Coronary artery (tissue), 2 donors: Measurements from ENCODE around the gene CCDC43.

Experiments
- DNase-seq: peaks from one replicate; pipeline ENCODE4 v3.0.0-alpha.2; 2017; ENCODE audit warnings: low spot score
- H3K27ac ChIP-seq, 2 donors: fragments of 200-600 bp; sonication (generic); one replicate each; pipeline ENCODE4 v1.5.1; 2016 to 2019
- H3K4me3 ChIP-seq: fragments of 200-600 bp; sonication (generic); 2 replicates; pipeline ENCODE4 v1.5.1; 2016; ENCODE audit warnings: mild to moderate bottlenecking, moderate library complexity
- CTCF ChIP-seq: fragments of 200-600 bp; sonication (generic); IDR thresholded peaks from one replicate; pipeline ENCODE4 v1.5.1; 2019; ENCODE audit warnings: antibody characterized with exemption

The CCDC43 gene

DNA sequence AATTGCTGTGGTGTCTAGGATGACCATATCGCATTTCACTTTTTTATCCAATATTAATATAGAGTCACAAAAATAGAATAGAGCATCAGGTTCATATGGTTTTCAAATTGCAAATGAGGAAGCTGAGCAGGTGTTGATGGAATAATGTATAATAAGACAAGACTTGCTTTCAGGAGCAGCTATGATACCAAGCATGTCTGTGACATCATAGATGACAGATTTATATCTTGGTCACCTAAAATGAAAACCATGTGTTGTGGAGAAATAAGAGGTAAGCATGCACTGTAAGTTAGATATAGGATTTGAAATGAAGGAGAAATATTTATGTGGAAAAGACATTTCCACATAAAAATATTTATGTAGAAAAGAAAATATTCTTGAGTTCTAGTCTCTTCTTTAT lies 24.7 kb downstream of the CCDC43 start:
- Histone ChIP-seq H3K4me3 (no peak overlapping the region), H3K27ac (no peak overlapping the region)
- no peak for DNase-seq
- TF ChIP-seq CTCF: no peak

DNA sequence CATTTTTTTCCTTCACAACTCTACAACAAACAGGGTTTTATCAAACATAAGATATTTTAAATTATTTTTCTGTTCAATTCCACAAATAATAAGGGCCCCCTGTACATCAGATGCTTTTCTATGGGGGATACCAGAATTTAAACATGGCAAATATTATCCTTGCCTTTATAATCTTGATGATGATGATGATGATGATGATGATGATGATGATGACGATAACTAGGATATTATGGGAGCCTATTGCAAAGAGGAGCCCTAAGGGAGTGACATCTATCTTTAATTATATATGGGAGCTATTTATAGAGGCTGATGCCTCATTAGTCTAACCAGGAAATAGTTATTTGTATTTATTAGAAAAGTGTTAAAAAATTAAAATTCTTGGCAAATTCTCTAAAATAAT lies 26.5 kb downstream of the CCDC43 start:
- no peak for TF ChIP-seq CTCF
- H3K4me3 ChIP-seq: no peak overlapping the region
- H3K27ac ChIP-seq: no peak overlapping the region
- no peak for DNase-seq

DNA sequence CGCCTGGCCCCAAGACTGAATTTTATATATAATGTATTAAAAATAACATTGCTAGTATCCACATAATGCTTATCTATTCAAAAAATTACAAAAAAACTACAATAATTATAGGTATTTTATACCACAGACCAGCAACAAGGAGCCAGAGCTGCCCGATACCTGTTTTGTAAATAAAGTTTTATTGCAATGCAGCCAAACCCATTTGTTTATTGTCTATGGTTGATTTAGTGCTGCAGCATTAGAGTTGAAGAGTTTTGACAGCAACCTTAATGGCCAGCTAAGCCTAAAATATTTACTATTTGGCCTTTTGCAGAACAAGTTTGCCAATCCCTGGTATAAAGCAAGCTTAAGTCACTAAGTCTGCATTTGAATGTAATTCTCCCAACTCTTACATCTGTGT lies 27.7 kb downstream of the CCDC43 start:
- no peak overlapping the region for H3K4me3 ChIP-seq
- H3K27ac ChIP-seq: no peak overlapping the region
- DNase-seq: no peak
- no peak for TF ChIP-seq CTCF

GRCh38 chr17:44655983-44656710 lies 33.4 kb downstream of the CCDC43 start, which contains the start of gene MEIOC:
TSS of gene MEIOC (plus strand) at chr17:44656468. CDS start at chr17:44656614, 146 bp downstream.
- no peak for DNase-seq
- no peak for TF ChIP-seq CTCF
- Histone ChIP-seq H3K27ac (no peak within 1 kb of the TSS), H3K4me3 (peak within 1 kb of the TSS; percentile 61)

- Histone ChIP-seq H3K27ac (no peak overlapping the region), H3K4me3 (no peak overlapping the region)
- DNase-seq: no peak
- TF ChIP-seq CTCF: no peak
Measured at GRCh38 chr17:44653954-44654353, 35.6 kb downstream of the CCDC43 start.

DNA sequence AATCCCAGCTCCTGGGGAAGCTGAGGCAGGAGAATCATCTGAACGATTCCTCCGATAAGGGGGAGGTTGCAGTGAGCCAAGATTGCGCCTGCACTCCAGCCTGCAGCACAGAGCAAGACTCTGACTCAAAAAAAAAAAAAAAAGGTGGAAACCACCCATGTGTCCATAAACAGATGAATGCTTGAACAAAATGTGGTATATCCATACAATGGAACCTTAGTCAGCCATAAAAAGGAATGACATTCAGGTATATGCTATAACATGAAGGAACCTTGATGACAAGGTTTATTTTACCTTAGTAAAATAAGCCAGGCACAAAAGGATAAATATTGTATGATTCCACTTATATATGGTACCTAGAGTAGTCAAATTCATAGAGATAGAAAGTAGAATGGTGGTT lies 36.2 kb downstream of the CCDC43 start:
- no peak overlapping the region for H3K27ac ChIP-seq
- DNase-seq: no peak
- TF ChIP-seq CTCF: no peak
- no peak overlapping the region for H3K4me3 ChIP-seq

DNA sequence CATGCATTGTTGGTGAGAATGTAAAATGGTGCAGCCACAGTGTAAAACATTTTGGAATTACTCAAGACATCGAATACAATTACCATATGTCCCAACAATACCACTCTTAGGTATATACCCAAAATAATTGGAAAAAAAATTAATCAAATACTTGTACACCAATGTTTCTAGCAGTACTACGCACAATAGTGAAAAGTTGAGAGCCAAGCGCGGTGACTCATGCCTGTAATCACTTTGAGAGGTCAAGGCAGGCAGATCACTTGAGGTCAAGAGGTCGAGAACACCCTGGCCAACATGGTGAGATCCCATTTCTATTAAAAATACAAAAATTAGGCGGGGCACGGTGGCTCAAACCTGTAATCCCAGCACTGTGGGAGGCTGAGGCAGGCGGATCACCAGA lies 36.8 kb downstream of the CCDC43 start:
- H3K4me3 ChIP-seq: no peak overlapping the region
- no peak overlapping the region for H3K27ac ChIP-seq
- no peak for DNase-seq
- TF ChIP-seq CTCF: no peak
